NAMALWA (cell line): Measurements from ENCODE around the gene ATP1B1.
A peak's percentile ranks its signal among the peaks of the same experiment; 100 is the strongest.
"Not testable (repeated sequence)": the region's sequence is repeated elsewhere in the genome, so short reads cannot be mapped to it uniquely, and the experiment has no call there.

Experiments
- DNase-seq: peaks from one replicate; pipeline ENCODE4 v3.0.0-alpha.2; 2015; ENCODE audit warnings: low spot score

ATP1B1 gene

DNA sequence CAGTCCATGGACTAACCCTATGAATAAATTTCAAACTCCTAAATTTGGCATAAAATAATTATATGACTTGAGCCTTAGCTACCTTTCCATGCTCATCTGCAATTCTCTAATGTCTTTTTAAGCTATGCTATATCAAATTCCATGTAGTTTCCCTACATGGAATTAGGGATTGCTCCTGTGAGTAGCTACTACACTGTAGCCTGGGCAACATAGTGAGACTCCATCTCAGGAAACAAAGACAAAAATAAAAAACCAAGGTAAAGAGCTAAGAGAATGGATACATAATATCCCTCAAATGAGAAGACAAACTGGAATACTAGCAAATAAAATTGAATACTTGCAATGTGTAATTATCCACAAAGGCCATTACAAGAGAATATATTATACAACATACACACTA, 37.5 kb downstream of the ATP1B1 start:
- no peak for DNase-seq

DNA sequence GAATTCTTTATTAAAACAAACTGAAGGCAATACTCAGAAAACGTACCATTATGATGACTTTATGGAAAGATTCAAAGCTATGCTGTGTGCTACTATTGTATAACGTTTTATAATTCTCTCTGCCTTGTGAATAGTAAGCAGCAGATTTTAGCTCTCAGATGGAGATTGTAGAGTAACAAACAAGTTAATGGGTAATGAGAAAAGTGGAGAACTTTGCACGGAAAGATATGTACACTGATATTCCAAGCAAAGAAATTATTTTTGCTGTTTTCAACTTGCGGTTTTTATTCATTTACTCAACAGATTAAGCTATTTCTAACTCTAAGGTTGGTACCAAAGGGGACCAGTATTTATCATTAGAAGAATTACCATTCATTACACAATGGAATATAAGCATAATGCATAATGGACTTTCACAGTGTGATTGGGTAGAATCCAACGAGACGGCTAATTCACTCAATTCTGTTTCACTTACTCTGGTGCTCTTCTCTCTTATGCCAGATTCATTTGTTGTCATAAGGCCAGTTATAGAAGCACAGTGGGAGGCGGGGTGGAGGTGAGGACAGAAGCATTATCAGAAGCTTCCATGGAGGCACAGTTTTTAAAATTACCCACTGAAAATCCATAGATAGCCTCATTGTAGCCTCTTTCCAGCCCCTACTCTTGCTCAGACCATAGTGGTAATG, 38.6 kb downstream of the ATP1B1 start:
- no peak for DNase-seq

DNA sequence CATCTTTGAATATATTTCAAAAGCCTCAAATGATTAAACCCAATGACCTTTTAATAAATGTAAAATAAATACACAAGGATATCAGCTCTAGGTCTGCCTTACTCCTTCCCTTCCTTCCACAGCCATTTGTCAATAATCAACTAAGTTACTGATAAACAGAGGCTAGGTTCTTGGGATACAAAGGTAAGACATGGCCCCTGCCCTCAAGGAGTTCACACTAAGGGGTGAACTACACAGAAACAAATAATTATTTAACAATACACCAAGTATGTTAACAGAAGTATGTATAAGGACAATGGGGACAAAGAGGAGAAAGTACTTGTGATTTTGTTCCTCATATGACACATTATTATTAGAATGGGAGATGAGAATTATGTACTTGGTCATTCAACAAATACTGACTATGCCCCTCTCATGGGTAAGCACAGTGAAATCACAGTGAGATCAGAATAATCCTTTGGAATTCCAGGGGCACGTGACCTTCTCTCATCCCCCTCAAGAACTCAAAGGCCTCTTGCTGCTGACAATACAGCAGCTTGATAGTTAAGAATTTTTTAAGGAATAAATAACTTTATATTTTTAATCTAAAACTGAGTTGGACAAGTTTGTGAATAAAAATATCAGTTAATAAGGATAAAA, 40.2 kb downstream of the ATP1B1 start:
- no peak for DNase-seq

DNA sequence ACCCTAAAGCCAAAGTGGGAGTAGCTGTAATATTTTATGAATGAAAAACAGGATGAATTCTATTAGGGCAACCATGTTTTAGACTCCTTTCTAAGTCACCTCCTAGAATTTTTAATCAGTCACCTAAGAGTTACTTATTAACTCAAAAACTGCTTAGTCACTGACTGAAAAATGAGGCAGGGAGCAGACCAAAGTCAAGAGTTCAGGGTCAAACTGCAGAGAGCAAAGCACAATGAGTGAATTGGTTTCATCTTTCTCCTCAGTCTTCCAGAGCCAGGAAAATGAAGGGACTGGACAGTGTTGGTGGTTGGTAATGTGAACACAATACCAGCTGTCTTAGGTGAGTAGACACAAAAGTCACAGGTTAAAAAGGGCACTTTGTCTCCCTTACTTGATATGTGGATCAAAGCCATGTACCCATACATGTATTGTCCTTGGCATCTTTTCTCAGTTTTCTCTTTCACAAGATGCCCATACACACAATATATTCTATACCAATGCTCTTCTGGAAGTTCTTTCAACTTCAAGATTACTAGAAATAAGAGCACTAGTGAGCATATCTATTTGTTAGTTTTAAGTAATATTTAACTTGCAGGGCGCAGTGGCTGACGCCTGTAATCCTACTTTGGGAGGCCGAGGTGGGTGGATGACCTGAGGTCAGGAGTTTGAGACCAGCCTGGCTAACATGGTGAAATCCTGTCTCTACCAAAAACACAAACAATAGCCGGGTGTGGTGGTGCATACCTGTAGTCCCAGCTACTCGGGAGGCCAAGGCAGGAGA, 42.2 kb downstream of the ATP1B1 start:
- no peak for DNase-seq

DNA sequence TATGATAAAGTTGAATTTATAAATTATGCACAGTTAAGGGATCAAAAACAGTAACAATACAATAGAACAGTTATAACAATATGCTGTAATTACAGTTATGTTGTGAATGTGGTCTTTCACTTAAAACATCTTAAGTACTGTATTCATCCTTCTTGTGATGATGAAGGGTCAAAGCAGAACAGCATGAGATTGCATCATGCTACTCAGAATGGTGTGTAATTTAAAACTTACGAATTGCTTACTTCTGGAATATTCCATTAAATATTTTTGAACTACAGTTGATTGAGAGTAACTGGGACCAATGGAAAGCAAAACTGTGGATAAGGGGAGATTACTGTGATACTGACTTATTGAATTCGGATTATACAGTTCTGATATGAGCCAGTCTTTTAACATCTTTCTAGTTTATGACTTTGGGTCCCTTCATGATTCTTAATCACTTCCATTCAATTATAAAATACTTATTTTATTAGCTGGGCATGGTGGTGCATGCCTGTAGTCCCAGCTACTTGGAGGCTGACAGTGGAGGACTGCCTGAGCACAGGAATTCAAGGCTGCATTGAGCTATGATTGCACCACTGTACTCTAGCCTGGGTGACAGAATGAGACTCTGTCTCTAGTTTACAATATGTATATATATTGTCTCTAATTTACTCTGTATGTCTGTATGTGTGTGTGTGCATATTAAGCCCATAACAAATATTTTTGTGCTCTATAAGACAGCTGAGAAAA, 43.2 kb downstream of the ATP1B1 start:
- no peak for DNase-seq

DNA sequence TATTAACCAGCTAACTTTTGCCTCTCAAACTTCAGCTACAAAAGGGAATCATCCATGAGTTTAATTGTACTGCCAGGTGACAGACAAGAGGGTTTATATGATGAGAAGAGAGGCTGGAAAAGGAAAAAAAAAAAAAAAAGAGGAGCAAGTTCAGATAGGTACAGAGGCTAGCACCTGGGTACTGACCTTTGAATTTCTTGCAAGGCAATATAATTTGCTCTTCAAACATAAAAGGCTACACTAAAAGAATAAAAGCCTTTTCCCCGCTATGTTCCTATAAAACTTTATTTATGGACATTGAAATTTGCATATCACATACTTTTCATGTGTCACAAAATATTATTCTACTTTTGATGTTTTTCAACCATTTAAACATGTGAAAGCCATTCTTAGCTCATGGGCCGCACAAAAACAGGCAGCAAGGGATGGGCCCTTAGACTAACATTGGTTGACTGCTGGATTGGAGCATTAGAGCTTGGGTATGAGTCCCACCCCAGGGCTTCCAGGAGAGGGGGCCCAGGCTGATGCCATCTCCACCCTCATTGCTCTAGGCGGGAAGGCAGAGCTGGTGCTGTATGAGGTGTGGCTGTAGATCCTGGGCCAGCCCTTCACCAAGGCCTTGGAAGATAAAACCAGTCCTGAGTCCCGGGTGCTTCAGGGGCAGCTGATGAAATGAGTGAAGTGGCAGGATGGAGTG, 44.3 kb downstream of the ATP1B1 start:
- DNase-seq = no peak

GRCh38 chr1:169151338-169151837, 44.9 kb downstream of the ATP1B1 start:
- DNase-seq = no peak

DNA sequence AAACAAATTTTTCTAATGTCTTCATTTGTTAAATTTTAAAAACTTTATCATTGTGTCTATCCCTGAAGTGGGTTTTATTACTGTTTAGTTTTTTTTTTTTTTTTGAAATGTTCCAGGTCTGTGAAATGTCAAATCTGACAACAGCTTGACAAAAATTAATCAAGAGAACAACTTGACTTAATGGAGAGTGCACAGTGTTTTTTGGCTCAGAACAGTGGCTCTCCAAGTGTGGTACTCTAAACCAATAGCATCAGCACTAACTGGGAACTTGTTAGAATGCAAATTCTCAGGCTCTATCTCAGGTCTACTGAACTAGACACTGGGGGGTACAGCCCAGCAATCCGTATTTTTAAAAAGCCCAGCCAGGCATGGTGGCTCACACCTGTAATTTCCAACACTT, 49.2 kb downstream of the ATP1B1 start:
- no peak for DNase-seq

- no peak for DNase-seq
These were observed 50.1 kb downstream of the ATP1B1 start for GRCh38 chr1:169156580-169156979.

DNA sequence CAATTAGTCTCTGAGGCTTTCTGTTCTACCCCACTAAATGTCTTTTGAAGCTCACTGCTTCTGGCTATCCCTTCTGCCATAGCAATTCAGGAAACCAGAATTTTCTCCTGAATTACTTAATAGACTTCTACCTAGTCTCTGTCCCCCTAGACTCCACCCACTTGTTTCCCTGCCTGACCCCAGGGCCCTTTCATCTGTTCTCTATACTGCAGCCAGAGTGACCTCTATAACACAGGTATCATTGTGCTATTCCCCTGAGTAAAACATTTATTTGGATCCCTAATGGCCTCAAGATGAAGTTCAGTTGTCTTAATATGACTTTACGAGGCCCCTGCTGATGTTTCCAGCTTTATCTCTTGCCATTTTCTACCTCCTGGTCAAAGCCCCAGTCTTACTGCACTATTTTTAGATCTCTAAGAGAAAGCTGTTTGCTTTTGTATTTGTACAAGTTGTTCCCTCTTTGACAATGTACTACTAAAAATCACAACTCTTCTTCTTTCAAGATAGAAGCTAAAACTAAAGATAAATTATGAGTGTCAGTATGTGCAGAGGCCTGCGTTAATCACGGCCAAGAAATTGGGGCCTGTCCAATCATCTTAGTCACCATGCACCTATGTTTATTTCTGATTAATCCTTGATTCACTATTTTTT, 54.5 kb downstream of the ATP1B1 start:
- no peak for DNase-seq

GRCh38 chr1:169161496-169162194, 55.2 kb downstream of the ATP1B1 start:
- DNase-seq = peak; percentile 7

DNA sequence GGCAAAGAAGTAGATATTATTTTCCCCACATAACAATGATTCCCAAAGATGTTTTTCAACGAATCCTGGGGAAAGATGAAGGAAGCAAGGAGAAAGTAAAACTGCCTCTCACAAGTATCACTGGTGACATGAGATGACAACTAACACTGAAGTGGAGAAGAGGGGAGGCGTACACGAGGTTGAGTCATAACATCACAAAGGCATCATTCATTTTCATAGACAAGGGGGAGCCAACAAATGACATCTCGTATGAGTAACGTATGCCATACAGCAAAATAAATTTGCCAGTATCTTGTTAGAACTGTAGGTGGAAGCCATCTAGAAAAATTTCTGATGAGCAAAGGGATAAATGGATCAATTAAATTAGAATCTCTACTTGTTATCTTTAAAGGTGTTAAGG, 56.6 kb downstream of the ATP1B1 start:
- no peak for DNase-seq

- no peak for DNase-seq
These were observed 69.0 kb downstream of the ATP1B1 start for GRCh38 chr1:169175461-169175860.

DNA sequence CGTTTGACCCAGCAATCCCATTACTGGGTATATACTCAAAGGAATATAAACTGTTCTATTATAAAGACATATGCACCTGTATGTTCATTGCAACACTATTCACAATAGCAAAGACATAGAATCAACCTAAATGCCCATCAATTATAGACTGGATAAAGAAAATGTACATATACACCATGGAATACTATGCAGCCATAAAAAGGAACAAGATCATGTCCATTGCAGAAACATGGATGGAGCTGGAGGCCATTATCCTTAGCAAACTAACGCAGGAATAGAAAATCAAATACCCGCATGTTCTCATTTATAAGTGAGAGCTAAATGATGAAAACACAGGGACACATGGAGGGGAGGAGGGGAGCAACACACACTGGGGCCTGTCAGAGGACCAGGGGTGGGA, 72.9 kb downstream of the ATP1B1 start:
- DNase-seq = not testable (repeated sequence)

- no peak for DNase-seq
These were observed 73.7 kb downstream of the ATP1B1 start for GRCh38 chr1:169180174-169180573.
